BE2C (cell line): ENCODE data around the gene ERICH6.

ENCODE experiments used
- DNase-seq: peaks from one replicate; pipeline ENCODE4 v3.0.0-alpha.2; 2020
- H3K27me3 ChIP-seq: fragments of 250-450 bp; sonication (Bioruptor Pico); 2 replicates; pipeline ENCODE4 v1.5.1; 2020; ENCODE audit warnings: mild to moderate bottlenecking
- H3K36me3 ChIP-seq: fragments of 250-450 bp; sonication (Bioruptor Pico); 2 replicates; pipeline ENCODE4 v1.5.1; 2020; ENCODE audit warnings: mild to moderate bottlenecking
- H3K4me1 ChIP-seq: fragments of 250-450 bp; sonication (Bioruptor Pico); 2 replicates; pipeline ENCODE4 v1.5.1; 2020
- H3K4me3 ChIP-seq: 2 replicates; pipeline ENCODE4 v1.5.1; 2011; ENCODE audit warnings: low read depth, low read length
- H3K9me3 ChIP-seq: fragments of 250-450 bp; sonication (Bioruptor Pico); 2 replicates; pipeline ENCODE4 v1.5.1; 2020
- CTCF ChIP-seq: IDR thresholded peaks from 2 replicates; pipeline ENCODE4 v1.5.1; 2012; ENCODE audit warnings: mild to moderate bottlenecking, low read depth, low read length

The ERICH6 gene

GRCh38 chr3:150681057-150681456, 22.7 kb downstream of the ERICH6 start:
- Histone ChIP-seq H3K4me3 (no peak overlapping the region), H3K36me3 (no peaks in the 10 kb centered on the region), H3K4me1 (no peaks in the 10 kb centered on the region), H3K27me3 (peaks cover 3% of the 10 kb centered on the region), H3K9me3 (no peaks in the 10 kb centered on the region)
- TF ChIP-seq CTCF, result no peak
- DNase-seq, result no peak

DNA sequence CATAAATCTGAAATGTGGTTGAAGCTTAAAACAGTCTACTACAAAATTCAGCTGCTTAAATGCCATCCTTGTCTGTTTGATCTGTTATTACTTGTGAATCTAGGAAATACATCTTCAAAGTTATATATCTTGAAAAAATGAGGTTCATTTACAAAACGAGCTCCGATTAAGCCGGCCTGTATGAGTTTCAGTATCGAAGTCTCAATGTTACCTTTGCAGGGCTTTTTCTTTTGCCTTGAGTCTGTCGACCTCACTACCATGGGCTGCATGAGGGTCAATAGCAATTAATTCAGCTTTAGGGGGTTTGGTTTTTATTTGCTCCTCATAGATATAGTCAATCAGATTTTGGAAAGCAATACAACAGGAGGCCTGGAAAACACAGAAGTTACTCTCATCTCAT, 23.2 kb downstream of the ERICH6 start:
- Histone ChIP-seq H3K27me3 (no peaks in the 10 kb centered on the region; the same call in 1 of the 2 replicates), H3K4me1 (no peaks in the 10 kb centered on the region), H3K36me3 (no peaks in the 10 kb centered on the region), H3K4me3 (no peak overlapping the region), H3K9me3 (no peaks in the 10 kb centered on the region)
- no peak for DNase-seq
- no peak for TF ChIP-seq CTCF

DNA sequence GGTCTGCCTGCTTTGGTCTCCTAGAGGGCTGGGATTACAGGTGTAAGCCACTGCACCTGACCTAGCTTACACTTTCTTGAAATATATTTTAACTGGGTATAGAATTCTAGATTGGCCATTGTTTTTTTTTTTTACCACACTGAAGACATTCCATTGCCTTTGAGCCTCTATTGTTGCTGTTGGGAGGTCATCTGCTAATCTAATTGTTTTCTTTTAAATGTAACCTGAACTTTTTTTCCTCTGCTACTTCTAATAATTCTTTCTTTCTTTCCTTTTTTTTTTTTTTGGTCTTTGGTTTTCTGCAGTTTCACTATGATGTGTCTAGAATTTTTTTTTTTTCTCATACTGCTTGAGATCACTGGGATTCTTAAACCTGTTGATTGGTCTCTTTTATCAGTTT, 28.1 kb downstream of the ERICH6 start:
- Histone ChIP-seq H3K4me1 (no peaks in the 10 kb centered on the region), H3K27me3 (no peaks in the 10 kb centered on the region), H3K36me3 (no peaks in the 10 kb centered on the region), H3K4me3 (no peak overlapping the region), H3K9me3 (no peaks in the 10 kb centered on the region)
- DNase-seq, result no peak
- no peak for TF ChIP-seq CTCF

DNA sequence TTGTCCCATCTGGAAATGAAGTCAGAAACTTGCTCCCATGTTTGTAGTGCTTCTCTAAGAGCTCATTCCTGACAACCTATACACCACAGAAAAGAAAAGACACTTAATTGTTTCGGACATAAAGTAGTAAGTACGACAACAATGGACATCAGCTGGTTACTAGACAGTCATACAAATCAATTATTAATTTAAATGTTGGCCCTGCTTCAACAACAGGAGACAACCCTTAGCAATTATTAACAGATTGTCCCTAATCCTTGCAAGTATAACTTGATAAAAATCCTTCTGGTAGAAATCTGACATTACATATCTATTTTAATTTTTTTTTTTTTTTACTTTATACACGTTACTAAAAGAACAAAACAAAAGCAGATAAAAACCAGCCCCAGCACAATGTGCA, 29.8 kb downstream of the ERICH6 start:
- H3K4me1 ChIP-seq, result no peaks in the 10 kb centered on the region
- no peak overlapping the region for H3K4me3 ChIP-seq
- H3K9me3 ChIP-seq, result no peaks in the 10 kb centered on the region
- DNase-seq, result no peak
- H3K36me3 ChIP-seq, result no peaks in the 10 kb centered on the region
- TF ChIP-seq CTCF, result no peak
- H3K27me3 ChIP-seq, result no peaks in the 10 kb centered on the region

DNA sequence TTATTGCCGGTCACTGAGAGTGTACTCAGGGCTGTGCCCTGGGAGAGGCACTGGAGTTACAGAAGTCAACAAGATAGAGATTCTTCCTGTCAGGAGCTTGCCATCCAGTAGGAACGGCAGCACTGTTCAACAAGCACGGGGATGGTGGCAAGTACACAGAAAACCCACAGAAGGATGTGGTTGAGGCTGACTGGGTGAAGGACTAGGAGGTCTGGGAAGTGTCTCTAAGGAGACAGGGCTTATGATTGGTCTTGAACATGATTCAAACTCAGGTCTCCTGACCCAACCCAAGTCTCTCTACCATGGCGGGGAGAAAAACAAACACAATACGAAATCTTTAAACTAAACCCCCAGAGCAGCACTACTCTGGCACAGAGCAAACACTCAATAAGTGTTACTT, 37.6 kb downstream of the ERICH6 start:
- no peaks in the 10 kb centered on the region for H3K36me3 ChIP-seq
- no peaks in the 10 kb centered on the region for H3K4me1 ChIP-seq
- H3K27me3 ChIP-seq, result peaks cover 8% of the 10 kb centered on the region
- TF ChIP-seq CTCF, result no peak
- no peak overlapping the region for H3K4me3 ChIP-seq
- no peaks in the 10 kb centered on the region for H3K9me3 ChIP-seq
- no peak for DNase-seq

DNA sequence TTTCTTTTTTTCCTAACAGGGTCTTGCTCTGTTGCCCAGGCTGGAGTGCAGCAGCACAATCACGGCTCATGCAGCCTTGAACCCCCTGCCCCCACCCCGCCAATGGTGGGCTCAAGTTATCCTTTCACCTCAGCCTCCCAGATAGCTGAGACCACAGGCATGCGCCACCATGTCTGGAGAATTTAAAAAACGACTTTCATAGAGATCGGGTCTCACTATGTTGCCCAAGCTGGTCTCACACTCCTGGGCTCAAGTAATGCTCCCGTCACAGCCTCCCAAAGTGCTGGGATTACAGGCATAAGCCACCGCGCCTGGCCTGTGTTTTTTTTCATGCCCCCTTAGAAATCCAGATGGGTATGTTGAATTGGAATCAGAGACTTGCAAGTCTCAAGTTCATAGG, 40.3 kb downstream of the ERICH6 start:
- DNase-seq, result no peak
- Histone ChIP-seq H3K36me3 (no peaks in the 10 kb centered on the region), H3K4me3 (no peak overlapping the region), H3K27me3 (peaks cover 8% of the 10 kb centered on the region), H3K9me3 (no peaks in the 10 kb centered on the region), H3K4me1 (no peaks in the 10 kb centered on the region)
- TF ChIP-seq CTCF, result no peak
